ENCODE measurements around the gene SDF4. TPM values are rescaled to one million over a fixed set of nuclear protein-coding genes. Genes with fewer than 3 reads are reported as not detected.

The SDF4 gene
- total RNA-seq, 3 donors from 2014 or later: 58.0 to 111 (median 79.3) TPM

DNA sequence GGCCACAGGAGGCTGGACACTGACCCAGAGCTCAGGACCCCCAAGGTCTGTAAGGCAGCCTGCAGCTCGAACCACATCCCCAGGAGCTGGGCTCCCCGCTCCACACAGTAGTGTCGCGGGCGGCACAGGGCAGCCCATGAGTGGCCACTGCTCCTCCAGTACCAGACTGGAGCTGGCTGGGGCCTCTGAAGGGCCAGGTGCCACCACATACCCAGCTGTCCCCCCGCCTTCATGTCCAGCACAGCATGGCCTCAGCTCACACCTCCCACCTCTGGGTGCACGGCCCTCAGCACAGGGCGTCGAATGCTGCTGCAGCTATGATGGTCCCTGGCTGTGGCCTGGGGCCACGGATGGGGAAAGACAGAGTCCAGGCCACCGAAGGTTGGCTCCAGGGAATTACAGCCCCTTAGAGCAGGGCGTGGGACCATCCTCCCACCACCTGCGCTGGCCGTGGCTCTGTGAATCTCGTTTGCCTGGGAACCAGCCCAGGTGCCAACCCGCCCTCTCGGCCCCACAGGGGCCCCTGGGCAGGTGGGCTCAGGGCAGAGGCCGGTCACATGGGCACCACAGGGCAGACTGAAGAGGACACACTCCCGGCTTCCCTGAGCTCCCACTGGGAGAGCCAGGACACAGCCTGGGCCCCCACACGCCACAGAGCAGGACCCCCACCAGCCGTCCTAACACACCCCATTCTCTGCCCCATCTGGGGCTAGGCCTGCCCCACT is 15.8 kb downstream of the SDF4 start:
- Histone ChIP-seq H3K9me3 (no peaks in the 10 kb centered on the region), H3K27me3 (no peaks in the 10 kb centered on the region), H3K36me3 (peaks cover under 1% of the 10 kb centered on the region), H3K4me1 (no peaks in the 10 kb centered on the region), H3K4me3 (no peak overlapping the region), H3K27ac (peak overlapping the region in 1 of 2 donors; percentile 52)
- intact Hi-C loops (cut with DNase I; ENCODE audit: low total_unique reads): no loop called here
- TF ChIP-seq, protein P1, sequence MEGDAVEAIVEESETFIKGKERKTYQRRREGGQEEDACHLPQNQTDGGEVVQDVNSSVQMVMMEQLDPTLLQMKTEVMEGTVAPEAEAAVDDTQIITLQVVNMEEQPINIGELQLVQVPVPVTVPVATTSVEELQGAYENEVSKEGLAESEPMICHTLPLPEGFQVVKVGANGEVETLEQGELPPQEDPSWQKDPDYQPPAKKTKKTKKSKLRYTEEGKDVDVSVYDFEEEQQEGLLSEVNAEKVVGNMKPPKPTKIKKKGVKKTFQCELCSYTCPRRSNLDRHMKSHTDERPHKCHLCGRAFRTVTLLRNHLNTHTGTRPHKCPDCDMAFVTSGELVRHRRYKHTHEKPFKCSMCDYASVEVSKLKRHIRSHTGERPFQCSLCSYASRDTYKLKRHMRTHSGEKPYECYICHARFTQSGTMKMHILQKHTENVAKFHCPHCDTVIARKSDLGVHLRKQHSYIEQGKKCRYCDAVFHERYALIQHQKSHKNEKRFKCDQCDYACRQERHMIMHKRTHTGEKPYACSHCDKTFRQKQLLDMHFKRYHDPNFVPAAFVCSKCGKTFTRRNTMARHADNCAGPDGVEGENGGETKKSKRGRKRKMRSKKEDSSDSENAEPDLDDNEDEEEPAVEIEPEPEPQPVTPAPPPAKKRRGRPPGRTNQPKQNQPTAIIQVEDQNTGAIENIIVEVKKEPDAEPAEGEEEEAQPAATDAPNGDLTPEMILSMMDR (IDR thresholded peaks at IDR 0.05): no peak
- TF ChIP-seq POLR2A (IDR thresholded peaks at IDR 0.05): no peak
- TF ChIP-seq POLR2AphosphoS5 (IDR thresholded peaks at IDR 0.05): no peak
- no peak for DNase-seq (ENCODE audit: low spot score in 2 of 2)

DNA sequence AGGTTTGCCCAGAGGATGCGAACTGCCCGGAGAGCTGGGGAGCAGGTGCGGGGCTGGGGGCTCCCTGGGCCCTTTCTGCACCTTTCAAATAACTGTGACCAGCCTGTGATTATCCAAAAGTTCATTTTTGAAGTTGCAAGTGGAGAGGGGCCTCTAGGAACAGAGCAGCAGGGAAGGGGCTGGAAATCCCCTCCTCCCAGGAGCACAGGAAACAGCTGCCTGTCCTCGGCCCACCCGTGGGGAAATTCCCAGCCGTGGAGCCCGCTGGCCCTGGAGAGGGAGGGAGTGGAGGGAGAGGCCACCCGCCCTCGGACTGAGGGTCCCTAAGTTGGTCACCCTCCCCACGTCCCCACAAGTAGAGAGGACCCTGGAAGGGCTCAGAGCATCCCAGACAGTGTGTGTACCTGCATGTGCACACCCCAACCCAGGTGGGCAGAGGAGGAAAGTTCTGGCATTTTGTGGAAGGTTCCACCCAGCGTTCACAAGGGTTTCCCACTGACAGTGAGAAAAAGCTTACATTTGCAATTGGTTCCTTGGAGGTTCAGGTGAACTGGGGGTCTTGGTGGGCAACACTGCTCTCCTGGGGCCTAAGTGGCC is 16.6 kb downstream of the SDF4 start:
- H3K36me3 ChIP-seq: no peaks in the 10 kb centered on the region
- DNase-seq (ENCODE audit: low spot score in 2 of 2): no peak
- H3K27me3 ChIP-seq: no peaks in the 10 kb centered on the region
- no peak overlapping the region for H3K4me3 ChIP-seq
- no peaks in the 10 kb centered on the region for H3K9me3 ChIP-seq
- no peak overlapping the region for H3K27ac ChIP-seq
- no peaks in the 10 kb centered on the region for H3K4me1 ChIP-seq
- no peak for TF ChIP-seq POLR2A (IDR thresholded peaks at IDR 0.05)
- TF ChIP-seq, protein P1 (IDR thresholded peaks at IDR 0.05): no peak
- TF ChIP-seq POLR2AphosphoS5 (IDR thresholded peaks at IDR 0.05): no peak
- intact Hi-C loops (cut with DNase I; ENCODE audit: low total_unique reads): no loop called here

DNA sequence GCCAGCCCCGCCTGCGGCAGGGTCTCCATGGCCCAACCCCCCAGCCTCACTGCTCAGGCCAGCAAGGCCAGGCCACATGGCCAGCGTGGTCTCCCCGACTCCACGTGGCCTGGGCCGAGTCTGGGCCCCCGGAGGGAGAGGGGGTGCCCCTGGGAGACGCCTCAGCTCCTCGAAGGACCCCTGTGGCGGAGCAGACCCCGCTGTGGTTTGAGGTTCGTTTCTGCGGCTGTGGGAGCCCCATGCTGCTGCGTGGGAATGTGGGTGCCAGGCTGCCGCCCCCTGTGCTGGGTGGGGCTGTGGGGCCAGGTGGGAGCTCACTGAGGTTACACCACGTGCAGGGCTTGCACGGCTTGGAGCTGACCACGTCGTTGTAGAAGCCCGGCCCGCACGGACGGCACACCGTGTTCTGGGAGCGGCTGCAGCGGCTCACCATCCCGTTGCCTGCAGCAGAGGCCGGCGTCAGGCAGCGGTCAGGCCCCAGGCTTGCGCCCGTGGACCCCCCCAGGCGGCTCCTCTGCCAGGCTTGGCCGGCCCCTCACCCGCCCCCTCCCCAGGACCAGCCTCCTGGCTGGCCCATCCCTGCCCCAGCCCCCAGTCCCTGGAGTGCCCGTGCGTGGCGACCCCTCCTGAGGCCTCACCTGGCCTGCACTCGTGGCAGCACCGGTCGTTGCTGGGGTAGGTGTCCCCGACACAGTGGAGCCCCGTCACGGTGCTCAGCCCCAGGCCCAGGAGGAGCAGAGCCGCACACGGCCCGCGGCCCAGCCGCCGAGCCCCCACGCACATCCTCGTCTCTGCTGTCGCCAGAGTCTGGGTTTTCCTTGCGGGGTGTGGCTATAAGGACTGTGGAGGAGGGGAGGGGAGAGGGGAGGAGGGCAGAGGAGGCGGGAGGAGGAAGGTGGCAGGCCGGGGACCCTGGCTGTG is 18.2 kb downstream of the SDF4 start, which contains the start of gene TNFRSF4:
Gene TNFRSF4, minus strand, starts transcription at position 809 of the 921 bp plus-strand sequence. Its CDS starts 26 bp downstream, at position 783.
- no peak for DNase-seq (ENCODE audit: low spot score in 2 of 2)
- Histone ChIP-seq H3K27ac (peak within 1 kb of the TSS in 1 of 2 donors; percentile 55), H3K36me3 (no peaks in the 10 kb centered on the region), H3K27me3 (no peaks in the 10 kb centered on the region), H3K4me1 (peaks cover 0 to 6% of the 10 kb centered on the region in 2 donors), H3K9me3 (no peaks in the 10 kb centered on the region), H3K4me3 (peak within 1 kb of the TSS; percentile 23 to 60 (median 40))
- intact Hi-C loops (cut with DNase I; ENCODE audit: low total_unique reads): no loop called here
- TF ChIP-seq, protein P1 (IDR thresholded peaks at IDR 0.05): no peak
- TF ChIP-seq POLR2A (IDR thresholded peaks at IDR 0.05) (no peak), POLR2AphosphoS5 (IDR thresholded peaks at IDR 0.05) (no peak)

DNA sequence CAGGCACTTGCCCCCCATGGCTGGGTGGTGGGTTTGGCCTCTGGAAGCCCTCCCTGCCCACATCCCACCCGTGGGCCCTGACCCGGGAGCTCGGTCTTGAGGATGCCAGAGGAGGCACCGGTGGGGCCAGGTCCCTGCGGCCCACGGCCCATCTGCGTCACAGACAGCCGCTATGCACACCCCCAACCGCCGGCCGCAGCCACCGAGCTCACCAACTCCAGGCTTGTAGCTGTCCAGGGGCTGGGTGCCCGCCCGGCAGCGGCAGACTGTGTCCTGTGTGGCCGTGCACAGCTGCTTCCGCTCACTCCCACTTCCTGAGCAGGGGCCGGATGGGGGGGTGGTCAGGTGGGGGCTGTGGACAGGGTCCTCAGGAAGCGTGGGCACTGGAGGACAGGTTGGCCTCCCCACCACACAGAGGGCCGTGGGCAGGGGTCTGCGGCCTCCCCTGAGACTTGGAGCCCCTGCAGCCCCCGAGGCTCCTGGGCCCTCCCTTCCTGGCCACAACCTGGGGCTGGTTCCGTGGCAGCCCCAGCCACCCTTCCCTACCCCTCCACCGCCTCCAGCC is 18.9 kb downstream of the SDF4 start:
- Histone ChIP-seq H3K27me3 (no peaks in the 10 kb centered on the region), H3K9me3 (no peaks in the 10 kb centered on the region), H3K27ac (peak overlapping the region in 1 of 2 donors; percentile 55), H3K4me1 (peaks cover 0 to 11% of the 10 kb centered on the region in 2 donors), H3K4me3 (peak overlapping the region; percentile 23 to 60 (median 40)), H3K36me3 (no peaks in the 10 kb centered on the region)
- intact Hi-C loops (cut with DNase I; ENCODE audit: low total_unique reads): no loop called here
- DNase-seq (ENCODE audit: low spot score in 2 of 2): no peak
- TF ChIP-seq POLR2AphosphoS5 (IDR thresholded peaks at IDR 0.05) (no peak), POLR2A (IDR thresholded peaks at IDR 0.05) (no peak)
- TF ChIP-seq, protein P1 (IDR thresholded peaks at IDR 0.05): no peak
